ENCODE data around the gene SDK1. TPM values are rescaled to one million over a fixed set of nuclear protein-coding genes. Genes with fewer than 3 reads are reported as not detected.

SDK1 gene
- total and polyA plus RNA-seq, 12 donors = 1.0 to 5.3 (median 3.2) TPM

- Histone ChIP-seq H3K27me3 (no peaks in the 10 kb centered on the region), H3K36me3 (no peaks in the 10 kb centered on the region), H3K4me3 (no peak overlapping the region), H3K9me3 (no peaks in the 10 kb centered on the region), H3K4me1 (peaks cover 0 to 10% (median 0%) of the 10 kb centered on the region in 9 donors), H3K27ac (no peak overlapping the region)
- WGBS, 2 donors = 88% methylated on average over 8 of the region's 8 CpGs
- ATAC-seq = no peak
- TF ChIP-seq, protein P1, sequence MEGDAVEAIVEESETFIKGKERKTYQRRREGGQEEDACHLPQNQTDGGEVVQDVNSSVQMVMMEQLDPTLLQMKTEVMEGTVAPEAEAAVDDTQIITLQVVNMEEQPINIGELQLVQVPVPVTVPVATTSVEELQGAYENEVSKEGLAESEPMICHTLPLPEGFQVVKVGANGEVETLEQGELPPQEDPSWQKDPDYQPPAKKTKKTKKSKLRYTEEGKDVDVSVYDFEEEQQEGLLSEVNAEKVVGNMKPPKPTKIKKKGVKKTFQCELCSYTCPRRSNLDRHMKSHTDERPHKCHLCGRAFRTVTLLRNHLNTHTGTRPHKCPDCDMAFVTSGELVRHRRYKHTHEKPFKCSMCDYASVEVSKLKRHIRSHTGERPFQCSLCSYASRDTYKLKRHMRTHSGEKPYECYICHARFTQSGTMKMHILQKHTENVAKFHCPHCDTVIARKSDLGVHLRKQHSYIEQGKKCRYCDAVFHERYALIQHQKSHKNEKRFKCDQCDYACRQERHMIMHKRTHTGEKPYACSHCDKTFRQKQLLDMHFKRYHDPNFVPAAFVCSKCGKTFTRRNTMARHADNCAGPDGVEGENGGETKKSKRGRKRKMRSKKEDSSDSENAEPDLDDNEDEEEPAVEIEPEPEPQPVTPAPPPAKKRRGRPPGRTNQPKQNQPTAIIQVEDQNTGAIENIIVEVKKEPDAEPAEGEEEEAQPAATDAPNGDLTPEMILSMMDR (IDR thresholded peaks at IDR 0.05) = no peak
- DNase-seq = no peak
- intact Hi-C loops (cut with DNase I) = no loop called here
These were observed 613.2 kb downstream of the SDK1 start for GRCh38 chr7:3914051-3914775.

DNA sequence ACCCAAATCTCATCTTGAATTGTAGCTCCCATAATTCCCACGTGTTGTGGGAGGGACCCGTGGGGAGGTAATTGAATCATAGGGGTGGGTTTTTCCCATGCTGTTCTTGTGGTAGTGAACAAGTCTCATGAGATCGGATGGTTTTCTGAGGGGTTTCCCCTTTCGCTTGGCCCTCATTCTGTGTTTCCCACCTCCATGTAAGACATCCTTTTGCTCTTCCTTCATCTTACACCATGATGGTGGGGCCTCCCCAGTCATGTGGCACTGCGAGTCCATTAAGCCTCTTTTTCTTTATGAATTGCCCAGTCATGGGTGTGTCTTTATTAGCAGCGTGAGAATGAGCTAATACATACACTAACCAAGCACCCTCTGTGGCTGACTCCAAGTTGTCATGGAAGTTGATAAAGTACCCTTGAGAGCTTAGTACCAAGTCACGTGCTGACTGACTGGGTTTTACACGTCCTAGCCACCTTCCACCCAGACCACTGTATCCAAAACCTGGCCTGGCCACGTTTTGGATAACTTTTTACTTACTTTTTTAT lies 614.4 kb downstream of the SDK1 start:
- 87 to 89% methylated on average over 9 of the region's 9 CpGs for WGBS, 2 donors
- ATAC-seq (no peak), DNase-seq (no peak)
- no peaks in the 10 kb centered on the region for H3K36me3 ChIP-seq
- no peak overlapping the region for H3K4me3 ChIP-seq
- no peaks in the 10 kb centered on the region for H3K27me3 ChIP-seq
- intact Hi-C loops (cut with DNase I) = no loop called here
- H3K27ac ChIP-seq = no peak overlapping the region
- TF ChIP-seq, protein P1 (IDR thresholded peaks at IDR 0.05) = no peak
- peaks cover 0 to 10% (median 0%) of the 10 kb centered on the region in 9 donors for H3K4me1 ChIP-seq
- no peaks in the 10 kb centered on the region for H3K9me3 ChIP-seq

DNA sequence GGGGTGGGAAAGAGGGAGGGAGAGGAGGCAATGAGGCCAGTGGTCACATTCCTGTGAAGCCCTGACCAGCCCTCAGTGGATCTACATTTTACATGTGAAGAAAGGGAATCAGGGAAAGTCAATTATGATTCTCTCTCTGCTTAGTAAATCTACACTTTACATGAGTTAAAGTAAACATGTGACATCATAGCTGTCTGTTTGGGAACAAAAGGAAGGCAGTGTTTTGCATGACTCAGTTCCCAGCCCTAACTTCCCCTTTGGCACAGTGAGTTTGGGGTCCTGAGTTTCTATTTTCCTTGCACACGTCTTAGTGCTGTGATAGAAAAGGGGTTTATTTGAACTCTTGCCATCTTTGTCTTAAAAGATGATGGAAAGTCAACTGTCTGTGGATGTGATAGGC lies 615.1 kb downstream of the SDK1 start:
- no peaks in the 10 kb centered on the region for H3K9me3 ChIP-seq
- intact Hi-C loops (cut with DNase I) = no loop called here
- WGBS, 2 donors = 45 to 66% methylated on average over 1 of the region's 1 CpG
- no peak overlapping the region for H3K27ac ChIP-seq
- TF ChIP-seq, protein P1 (IDR thresholded peaks at IDR 0.05) = no peak
- H3K36me3 ChIP-seq = no peaks in the 10 kb centered on the region
- H3K27me3 ChIP-seq = no peaks in the 10 kb centered on the region
- H3K4me1 ChIP-seq = peaks cover 0 to 10% (median 0%) of the 10 kb centered on the region in 9 donors
- no peak for DNase-seq
- no peak overlapping the region for H3K4me3 ChIP-seq
- no peak for ATAC-seq

DNA sequence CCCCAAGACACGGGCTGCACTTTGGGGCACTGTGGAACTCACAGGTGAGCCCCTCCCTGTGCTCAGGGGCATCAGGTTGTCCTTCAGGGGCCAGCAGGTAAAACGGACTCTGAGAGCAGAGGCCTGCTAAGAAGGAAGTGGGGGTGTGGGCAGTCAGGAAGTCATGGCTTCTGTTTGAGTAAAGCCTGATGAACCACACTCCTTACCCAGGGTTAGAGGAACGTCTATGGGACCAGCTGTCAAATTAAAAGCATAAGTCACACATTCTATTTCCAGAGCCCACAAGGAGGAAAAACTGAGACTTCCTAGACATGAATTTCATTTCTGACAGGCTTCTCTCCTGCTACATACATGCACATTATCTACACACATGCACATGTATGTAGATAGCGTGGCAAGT lies 616.4 kb downstream of the SDK1 start:
- TF ChIP-seq, protein P1 (IDR thresholded peaks at IDR 0.05) = no peak
- ATAC-seq (no peak), DNase-seq (no peak)
- H3K4me3 ChIP-seq = no peak overlapping the region
- peaks cover 0 to 11% (median 0%) of the 10 kb centered on the region in 9 donors for H3K4me1 ChIP-seq
- intact Hi-C loops (cut with DNase I) = no loop called here
- no peak overlapping the region for H3K27ac ChIP-seq
- no peaks in the 10 kb centered on the region for H3K27me3 ChIP-seq
- no peaks in the 10 kb centered on the region for H3K9me3 ChIP-seq
- WGBS, 2 donors = 67 to 81% methylated on average over 4 of the region's 4 CpGs
- no peaks in the 10 kb centered on the region for H3K36me3 ChIP-seq

Measured in heart right ventricle (tissue), 16 donors.